K562 (cell line): Measurements from ENCODE around the gene CLTC. TPM values are rescaled to one million over a fixed set of nuclear protein-coding genes. Genes with fewer than 3 reads are reported as not detected.

ENCODE experiments used
- CBFA2T2 ChIP-seq: fragments of 450-650 bp; conservative IDR thresholded peaks from 2 replicates; pipeline ENCODE4 v1.6.1; 2017; ENCODE audit warnings: mild to moderate bottlenecking
- ELK3 ChIP-seq: fragments of 450-650 bp; formaldehyde crosslinking; IDR thresholded peaks from 2 replicates; pipeline ENCODE4 v1.4.0; 2020; ENCODE audit warnings: mild to moderate bottlenecking
- NR0B1 ChIP-seq: fragments of 450-650 bp; IDR thresholded peaks from one replicate; pipeline ENCODE4 v1.6.1; 2018; ENCODE audit warnings: mild to moderate bottlenecking, moderate library complexity; ENCODE audit not compliant: partially characterized antibody
- OTX1 ChIP-seq: fragments of 450-650 bp; formaldehyde crosslinking; IDR thresholded peaks from 2 replicates; pipeline ENCODE4 v1.4.0; 2022; ENCODE audit warnings: mild to moderate bottlenecking
- POLR2AphosphoS2 ChIP-seq: IDR thresholded peaks from 2 replicates; pipeline ENCODE4 v1.6.1; 2012; ENCODE audit warnings: low read length, improper control_type of control experiment
- SNIP1 ChIP-seq: fragments of 450-650 bp; IDR thresholded peaks from 2 replicates; pipeline ENCODE4 v1.7.1; 2017; ENCODE audit warnings: low read depth, mild to moderate bottlenecking
- THRA ChIP-seq: fragments of 450-650 bp; IDR thresholded peaks from 2 replicates; pipeline ENCODE4 v1.6.1; 2017; ENCODE audit warnings: mild to moderate bottlenecking, moderate library complexity
- TOE1 ChIP-seq, 2 experiments: fragments of 450-650 bp in 1 of 2; sonication (generic) in 1 of 2; formaldehyde crosslinking in 1 of 2; IDR thresholded peaks; 2 replicates each; pipeline versions ENCODE4 v1.7.1 to v1.8.0; 2016 to 2022; ENCODE audit warnings: borderline replicate concordance in 2 of 2, mild to moderate bottlenecking in 2 of 2, antibody characterized with exemption in 1 of 2, inconsistent platforms in 1 of 2, low read depth in 1 of 2, missing genetic modification reagents in 1 of 2, moderate library complexity in 1 of 2
- ZHX1 ChIP-seq: fragments of 150-350 bp; conservative IDR thresholded peaks from 2 replicates; pipeline ENCODE4 v1.6.1; 2014; ENCODE audit warnings: low read length
- ZNF232 ChIP-seq: sonication (generic); formaldehyde crosslinking; IDR thresholded peaks from 2 replicates; pipeline ENCODE4 v1.8.0; 2022; ENCODE audit warnings: mild to moderate bottlenecking, missing genetic modification reagents
- ZNF253 ChIP-seq: fragments of 250-450 bp; sonication (Bioruptor Pico); conservative IDR thresholded peaks from 2 replicates; pipeline ENCODE4 v1.6.1; 2021; ENCODE audit warnings: mild to moderate bottlenecking
- polyA plus RNA-seq, 8 experiments: library from polyadenylated mRNA; depleted of rRNA in 4 of 8; stranded (reverse) in 5 of 8; unstranded in 3 of 8; fragments of >200 nt; fragmentation: Nextera tagmentation in 2 of 8; fragmentation: Illumina TruSeq in 1 of 8; extraction: Ambion mirVana in 2 of 8; extraction: Trizol in 1 of 8; gene quantifications; 2 replicates each; pipeline versions ENCODE4 v1.2.1 to v1.2.3, GENCODE V29; 2011 to 2014; ENCODE audit warnings: inconsistent platforms in 1 of 8, missing spikeins in 1 of 8
- total RNA-seq, 7 experiments: library from RNA; depleted of rRNA in 6 of 7; stranded (reverse); fragments of >200 nt in 6 of 7; fragmentation: Illumina TruSeq in 2 of 7; extraction: Trizol in 2 of 7; gene quantifications; 2 replicates each; pipeline versions ENCODE4 v1.2.1 to v1.2.3, GENCODE V29; 2011 to 2021; ENCODE audit warnings: low replicate concordance in 1 of 7
- TF ChIP-seq, protein P1 (sequence below): fragments of 450-650 bp; formaldehyde crosslinking; IDR thresholded peaks from 2 replicates; pipeline ENCODE4 v1.4.0; 2022; ENCODE audit warnings: missing genetic modification characterization

Gene CLTC
- total and polyA plus RNA-seq, 9 of the 15 experiments (the other 6 are each of a cell fraction or from before 2014, with no cell fraction given): 115 to 267 (median 174) TPM

DNA sequence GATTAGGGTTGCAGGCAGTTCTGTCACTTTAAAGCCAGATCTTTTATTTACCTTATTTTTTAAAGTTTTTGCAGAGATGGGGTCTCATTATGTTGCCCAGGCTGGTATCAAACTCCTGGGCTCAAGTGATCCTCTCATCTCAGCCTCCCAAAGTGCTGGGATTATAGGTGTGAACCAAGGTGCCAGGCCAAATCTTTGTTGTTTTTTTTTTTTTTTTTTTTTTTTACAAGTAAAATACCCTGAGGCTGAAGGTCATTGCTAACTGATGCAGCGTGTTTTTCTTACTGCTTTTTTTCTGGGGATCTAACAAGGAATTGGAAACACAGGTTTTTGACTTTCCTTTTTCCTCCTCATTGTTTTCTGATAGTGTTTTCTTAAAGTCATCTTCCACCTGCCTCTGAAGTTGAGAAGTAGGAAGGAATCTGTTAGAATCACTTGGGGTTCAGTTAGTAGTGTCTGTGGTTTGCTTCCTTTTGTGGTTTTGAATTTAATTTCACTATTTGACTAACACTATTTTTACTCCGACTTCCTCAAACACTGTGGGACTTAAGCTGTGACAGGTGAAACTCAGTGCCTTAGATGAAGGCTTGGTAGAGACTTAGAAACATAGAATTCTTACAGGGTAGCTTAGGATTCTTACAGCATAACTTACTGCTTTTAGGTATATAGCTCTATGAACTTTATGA, 22.2 kb downstream of the CLTC start (continued):
- TF ChIP-seq ZNF253 (CRISPR knock-in tag): no peak
- TF ChIP-seq OTX1: no peak
- no peak for TF ChIP-seq ELK3 (CRISPR knock-in tag)
- TF ChIP-seq TOE1 (IDR thresholded peaks at IDR 0.05; ENCODE audit: borderline replicate concordance): no peak
- no peak for TF ChIP-seq TOE1 (CRISPR knock-in tag; IDR thresholded peaks at IDR 0.05; ENCODE audit: borderline replicate concordance, low read depth)
- TF ChIP-seq NR0B1: no peak
- TF ChIP-seq SNIP1: no peak
- TF ChIP-seq THRA: no peak
- no peak for TF ChIP-seq ZNF232
- TF ChIP-seq, protein P1, sequence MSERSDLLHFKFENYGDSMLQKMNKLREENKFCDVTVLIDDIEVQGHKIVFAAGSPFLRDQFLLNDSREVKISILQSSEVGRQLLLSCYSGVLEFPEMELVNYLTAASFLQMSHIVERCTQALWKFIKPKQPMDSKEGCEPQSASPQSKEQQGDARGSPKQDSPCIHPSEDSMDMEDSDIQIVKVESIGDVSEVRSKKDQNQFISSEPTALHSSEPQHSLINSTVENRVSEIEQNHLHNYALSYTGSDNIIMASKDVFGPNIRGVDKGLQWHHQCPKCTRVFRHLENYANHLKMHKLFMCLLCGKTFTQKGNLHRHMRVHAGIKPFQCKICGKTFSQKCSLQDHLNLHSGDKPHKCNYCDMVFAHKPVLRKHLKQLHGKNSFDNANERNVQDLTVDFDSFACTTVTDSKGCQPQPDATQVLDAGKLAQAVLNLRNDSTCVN (CRISPR knock-in tag): no peak
- TF ChIP-seq ZHX1: no peak
- TF ChIP-seq CBFA2T2: no peak
- TF ChIP-seq POLR2AphosphoS2: no peak
